HG02852 (cell line): Measurements from ENCODE around the gene FGR.
A peak's percentile ranks its signal among the peaks of the same experiment; 100 is the strongest.

Source experiments
- ATAC-seq: cut with Tn5 transposase; IDR thresholded peaks from one replicate; pipeline ENCODE4 v1.9.1; 2021; ENCODE audit warnings: mild to moderate bottlenecking, moderate library complexity; ENCODE audit not compliant: unreplicated experiment

FGR gene

DNA sequence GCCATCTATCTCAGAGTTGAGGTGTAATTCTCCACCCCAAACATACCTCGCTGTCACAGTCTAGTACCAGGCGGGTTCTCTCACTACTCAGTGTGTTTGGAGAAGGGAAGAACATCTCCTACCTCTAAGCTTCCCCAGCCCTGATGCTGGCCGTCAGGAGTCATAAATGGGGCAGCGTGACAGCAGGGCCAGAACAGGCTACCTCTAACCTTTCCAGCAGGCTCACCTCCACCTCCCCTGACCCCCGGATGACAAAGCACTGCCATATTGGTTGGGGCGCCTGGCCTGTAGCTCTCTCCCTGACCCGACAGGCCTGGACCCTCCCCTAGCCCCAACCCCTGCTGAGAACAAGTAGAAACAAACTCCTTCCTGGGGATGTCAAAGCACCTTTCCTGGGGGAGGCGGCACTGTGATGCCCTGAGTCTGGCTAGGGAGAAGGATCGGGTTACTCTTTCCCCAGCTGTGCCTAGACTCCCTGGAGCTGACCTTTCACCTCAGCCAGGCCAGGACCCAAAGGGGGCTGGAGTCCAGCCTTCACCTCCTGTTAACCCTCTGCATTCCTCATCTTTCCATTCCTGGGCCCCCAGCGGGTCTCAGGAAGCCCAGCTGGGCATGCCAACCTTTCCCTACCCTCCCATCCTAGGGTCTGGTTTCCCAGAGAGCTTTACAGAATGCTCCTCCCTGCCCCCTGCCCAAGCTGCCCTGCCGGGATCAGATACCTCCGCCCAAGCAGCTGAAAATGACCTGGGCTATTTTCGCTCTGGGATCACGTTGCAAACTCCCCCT is 65.3 kb downstream of the FGR start:
- no peak for ATAC-seq

DNA sequence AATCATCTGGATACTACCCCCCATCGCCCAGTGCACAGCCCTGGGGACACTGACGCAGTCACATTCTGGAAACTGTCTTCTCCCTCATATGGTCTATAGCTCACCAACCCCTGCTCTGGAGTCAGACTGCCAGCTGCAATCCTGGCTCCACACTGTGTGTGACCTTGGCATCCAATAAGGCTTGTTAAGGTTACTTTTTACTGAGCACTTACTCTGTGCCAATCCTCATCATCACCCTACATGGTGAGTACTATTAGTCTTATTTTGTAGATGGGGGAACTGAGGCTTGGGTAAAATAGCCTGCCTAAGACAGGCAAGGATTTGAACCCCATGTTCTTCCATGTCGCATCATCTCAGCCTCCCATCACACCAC is 65.9 kb downstream of the FGR start:
- ATAC-seq = no peak

DNA sequence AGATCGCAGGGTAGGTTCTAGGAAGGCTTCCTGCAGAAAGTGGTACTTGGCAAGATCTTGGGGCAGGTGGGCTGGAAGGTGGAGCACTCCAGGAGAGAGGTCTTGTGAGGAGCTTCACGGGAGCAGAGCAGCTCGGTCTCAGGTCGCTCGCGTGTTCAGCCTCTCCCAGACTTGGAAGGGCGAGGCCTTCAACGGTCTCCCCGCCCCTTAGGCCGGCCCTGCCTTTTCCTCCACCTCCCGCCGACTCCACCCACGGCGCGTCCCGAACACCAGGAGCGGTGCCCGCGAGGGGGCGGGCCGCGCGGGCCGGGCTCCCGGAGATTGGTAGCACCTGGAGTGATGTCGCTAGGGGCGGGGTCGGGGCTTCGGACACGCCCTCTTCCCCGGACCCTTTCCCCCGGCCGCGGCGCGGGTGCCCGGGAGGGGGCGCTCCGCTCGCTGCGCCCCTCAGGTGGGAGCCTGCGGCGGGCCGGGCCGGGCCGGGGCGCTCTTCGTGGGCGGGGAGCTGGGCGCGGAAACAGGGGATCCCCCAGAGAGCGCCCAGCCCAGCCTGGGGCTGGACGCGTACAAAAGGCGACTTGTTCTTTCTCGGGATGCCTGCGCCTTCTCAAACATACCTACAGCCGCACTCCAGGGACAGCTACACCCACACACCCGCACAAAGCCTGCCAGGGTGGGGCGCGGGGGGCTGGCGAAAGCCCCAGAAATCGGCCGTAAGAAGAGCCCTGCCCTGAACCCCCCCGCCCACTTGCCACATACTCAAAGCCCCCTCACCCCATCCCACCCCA is 66.5 kb downstream of the FGR start:
- peak; percentile 86 for ATAC-seq

DNA sequence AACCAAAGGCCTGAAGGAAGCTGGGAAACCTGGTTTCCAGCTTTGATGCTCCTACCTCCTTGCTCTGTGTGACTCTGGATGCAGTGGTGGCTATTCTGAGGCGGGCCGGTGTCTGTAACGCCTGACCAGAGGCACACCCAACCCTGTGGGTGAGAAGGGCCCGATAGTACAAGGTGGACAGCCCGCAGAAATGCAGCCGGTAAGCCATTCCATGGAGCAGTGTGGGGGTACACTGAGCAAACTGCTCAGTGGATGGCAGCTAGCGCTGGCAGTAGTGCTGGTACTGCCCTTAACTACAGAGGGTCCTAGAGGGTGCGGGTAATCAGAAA is 67.0 kb downstream of the FGR start:
- no peak for ATAC-seq

DNA sequence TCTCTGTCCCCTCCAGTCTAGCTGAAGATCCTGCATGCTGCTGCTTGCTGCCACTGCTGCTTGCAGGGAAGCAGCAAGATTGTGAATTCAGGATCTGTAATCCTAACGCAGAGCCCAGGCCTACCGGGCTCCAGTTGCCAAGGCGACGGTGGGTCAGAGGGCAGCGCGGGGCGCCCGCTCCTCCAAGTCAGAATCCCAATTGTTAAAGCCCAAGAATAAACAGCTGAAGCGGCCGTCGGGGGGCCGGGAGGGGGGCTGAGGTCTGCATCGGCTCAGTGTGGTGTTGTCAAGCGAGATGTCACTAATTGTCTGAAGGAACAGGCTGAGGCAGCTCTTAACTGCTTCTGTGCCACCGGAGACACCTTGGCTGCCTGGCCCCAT is 67.8 kb downstream of the FGR start:
- ATAC-seq = no peak

DNA sequence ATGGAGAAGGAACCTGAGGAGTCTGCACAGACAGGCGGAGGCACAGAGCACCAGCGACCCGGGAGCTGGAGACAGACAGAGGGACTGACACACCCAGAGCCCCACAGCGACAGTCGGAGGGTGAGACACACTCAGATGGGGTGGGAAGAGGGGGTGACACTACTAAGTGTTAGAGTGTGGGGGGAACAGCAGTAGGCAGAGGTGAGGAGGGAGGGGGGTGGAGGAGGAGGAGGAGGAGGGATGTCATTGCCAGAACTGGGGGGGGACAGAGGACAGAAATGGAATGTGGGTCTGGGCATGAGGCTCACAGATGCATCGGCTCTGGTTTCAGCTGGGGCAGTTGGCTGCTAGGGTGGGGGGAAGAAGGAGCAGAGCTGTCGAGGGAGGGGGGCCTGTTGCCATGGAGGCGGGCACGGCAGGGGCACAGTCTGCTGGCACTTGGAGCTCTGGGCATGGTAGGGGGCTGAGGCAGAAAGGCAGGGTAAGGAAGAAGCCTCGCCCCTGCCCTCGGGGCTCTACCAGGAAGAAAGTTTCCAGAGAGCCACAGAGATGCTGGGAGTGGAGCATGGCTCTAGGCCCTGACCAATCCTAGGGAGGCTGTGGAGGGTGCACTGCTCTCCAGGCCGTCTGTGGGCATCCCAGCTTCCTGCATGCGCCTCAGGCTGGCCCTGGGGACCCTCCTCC is 68.4 kb downstream of the FGR start:
- no peak for ATAC-seq

DNA sequence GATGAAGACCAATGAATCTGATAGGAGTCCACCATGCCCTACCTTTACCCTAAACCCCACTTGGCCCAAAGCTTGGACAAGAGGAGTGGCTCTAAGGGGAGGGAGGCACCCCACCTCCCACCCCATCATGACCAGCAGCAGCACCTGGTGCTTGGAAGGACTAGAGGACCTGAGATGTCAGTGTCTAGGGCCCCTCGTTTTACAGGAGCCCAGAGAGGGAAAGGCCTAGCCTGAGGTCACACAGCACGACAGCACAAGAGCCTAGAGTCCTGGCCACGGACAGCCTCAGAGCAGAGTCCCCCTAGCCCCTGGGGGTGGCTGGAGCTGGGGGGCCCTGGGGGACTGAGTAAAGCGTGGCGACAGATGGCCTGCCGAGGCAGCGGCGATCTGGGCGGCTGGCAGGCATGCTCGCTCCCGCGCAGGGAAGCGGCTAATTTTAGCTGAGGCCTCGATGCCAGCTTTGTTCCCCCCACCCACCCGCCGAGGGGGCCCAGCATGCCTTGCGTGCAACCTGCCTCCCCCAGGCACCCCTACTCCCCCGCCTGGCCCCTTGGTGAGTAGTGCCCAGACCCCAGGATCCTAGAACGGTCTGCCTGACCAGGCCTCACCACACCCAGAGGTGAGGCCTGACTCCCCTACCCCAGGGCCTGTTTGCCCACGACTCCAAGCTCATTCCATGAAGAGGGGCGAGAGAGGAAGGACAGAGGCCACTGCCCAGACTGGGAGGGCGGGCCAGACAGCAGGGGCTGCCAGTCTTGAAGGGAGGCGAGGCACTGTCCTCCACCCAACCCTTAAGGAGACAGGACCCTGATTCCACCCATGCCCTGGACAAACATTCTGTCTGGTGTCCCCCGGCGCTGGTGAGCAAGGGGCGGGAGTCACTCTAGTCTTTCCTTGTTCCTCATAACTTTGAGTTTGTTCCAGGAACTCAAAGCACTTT is 70.0 kb downstream of the FGR start:
- no peak for ATAC-seq

DNA sequence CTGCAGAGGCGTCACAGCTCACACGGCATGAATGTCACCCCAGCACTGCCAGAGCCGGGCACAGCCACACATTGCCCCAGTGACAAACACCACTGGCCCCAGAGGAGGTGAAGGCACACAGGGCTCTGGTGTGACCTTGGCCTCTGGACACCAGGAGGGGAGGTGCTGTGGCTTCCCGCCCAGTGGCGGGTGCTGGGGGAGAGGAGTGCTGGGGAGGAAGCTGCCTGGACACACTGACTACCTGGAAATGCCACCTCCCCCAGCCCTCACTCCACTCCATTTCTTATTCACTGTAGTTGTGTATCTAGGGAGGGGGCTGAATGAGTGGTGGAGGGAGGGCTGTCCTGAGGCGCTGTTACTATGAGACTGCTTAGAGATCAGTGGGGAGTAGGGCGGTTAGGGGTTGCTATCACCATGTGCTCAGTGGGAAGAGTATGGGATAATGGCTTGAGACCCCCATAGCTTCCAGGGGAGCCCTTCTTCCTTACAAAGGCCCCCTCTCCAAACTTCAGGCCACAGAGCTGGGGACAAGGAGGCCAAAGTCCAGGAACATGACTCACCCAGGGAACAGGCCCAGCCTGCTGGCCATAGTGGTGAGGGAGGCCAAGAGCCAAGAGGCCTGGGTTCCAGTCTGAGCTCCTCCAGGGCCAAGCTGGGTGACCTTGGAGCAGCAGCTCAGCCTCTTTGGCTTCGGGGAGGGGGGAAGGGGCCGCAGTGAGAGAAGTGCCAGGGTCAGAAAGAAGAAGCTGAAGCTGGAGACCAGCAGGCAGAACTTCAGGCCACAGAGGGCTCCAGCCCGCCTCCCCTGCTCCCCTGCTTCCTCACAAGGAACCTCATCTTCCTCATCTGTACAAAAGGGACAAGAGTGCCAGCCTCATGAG is 71.2 kb downstream of the FGR start:
- ATAC-seq = no peak

DNA sequence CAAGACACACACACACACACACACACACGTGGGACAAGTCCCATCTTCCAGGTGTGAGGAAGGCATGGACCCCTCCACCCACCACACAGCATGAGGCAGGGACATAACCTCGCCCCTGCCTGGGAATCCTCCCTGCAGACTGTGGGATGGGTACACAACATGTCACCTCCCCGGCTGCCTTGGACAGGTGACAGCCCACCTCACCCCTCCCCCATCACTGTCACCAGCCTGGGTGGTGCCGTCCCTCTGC is 71.7 kb downstream of the FGR start:
- no peak for ATAC-seq

DNA sequence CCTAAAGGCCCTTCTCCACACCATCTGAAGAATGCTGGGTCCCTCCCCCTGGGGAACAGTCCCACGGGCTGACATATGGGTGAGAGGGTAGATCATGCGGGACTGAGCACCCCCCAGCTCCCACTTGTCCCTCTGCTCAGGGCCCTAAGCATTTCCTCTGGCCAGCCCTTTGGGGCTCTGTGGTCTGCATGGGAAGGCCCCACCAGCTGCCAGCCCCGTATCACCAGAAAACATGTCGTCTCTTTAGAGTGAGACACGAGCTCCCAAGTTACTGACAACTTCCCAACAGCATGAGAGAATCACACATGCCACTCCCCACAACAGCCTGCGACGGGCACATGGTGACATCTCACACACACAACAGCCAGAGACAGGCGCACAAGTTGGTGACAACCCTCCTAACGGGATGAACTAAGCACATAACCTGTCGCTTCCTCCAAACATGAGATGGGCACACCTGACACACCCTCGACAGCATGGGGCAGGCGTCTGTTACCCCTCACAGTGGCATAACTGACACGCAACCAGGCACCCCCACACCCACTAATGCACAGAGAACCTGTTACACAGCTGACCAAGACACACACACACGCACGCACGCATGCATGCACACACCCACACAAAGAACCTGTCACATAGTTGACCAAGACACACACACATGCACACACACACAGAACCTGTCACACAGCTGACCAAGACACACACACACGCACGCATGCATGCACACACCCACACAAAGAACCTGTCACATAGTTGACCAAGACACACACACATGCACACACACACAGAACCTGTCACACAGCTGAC is 72.2 kb downstream of the FGR start:
- no peak for ATAC-seq
